DMS53 (cell line): ENCODE measurements around the gene CPA4.

ENCODE experiments used
- DNase-seq: peaks from one replicate; lab custom pipeline; 2025; lab: John Stamatoyannopoulos, UW

The CPA4 gene

GRCh38 chr7:130274983-130275591 lies 17.9 kb upstream of the CPA4 start:
- DNase-seq = no peak

- no peak for DNase-seq
These were observed 17.1 kb upstream of the CPA4 start for GRCh38 chr7:130275826-130276297.

GRCh38 chr7:130276796-130277762 lies 15.9 kb upstream of the CPA4 start:
- no peak for DNase-seq

GRCh38 chr7:130277763-130278643 lies 15.0 kb upstream of the CPA4 start:
- DNase-seq = peak; percentile 78

- DNase-seq = no peak
These were observed 14.1 kb upstream of the CPA4 start for GRCh38 chr7:130278860-130279259.

GRCh38 chr7:130279286-130279685 lies 13.7 kb upstream of the CPA4 start:
- DNase-seq = no peak

GRCh38 chr7:130279906-130280305 lies 13.1 kb upstream of the CPA4 start:
- no peak for DNase-seq

GRCh38 chr7:130281260-130281659 lies 11.7 kb upstream of the CPA4 start:
- DNase-seq = no peak

GRCh38 chr7:130286881-130287280 lies 6.1 kb upstream of the CPA4 start:
- DNase-seq = peak; percentile 59

GRCh38 chr7:130288168-130288567 lies 4.8 kb upstream of the CPA4 start:
- no peak for DNase-seq

GRCh38 chr7:130288829-130289228 lies 4.1 kb upstream of the CPA4 start:
- no peak for DNase-seq

GRCh38 chr7:130289478-130289877 lies 3.5 kb upstream of the CPA4 start:
- no peak for DNase-seq

- DNase-seq = no peak
These were observed 2.2 kb upstream of the CPA4 start for GRCh38 chr7:130290745-130291144.

GRCh38 chr7:130293521-130293920 lies 560 bp downstream of the CPA4 start:
- DNase-seq = no peak

GRCh38 chr7:130294314-130294713 lies 1.4 kb downstream of the CPA4 start:
- no peak for DNase-seq

GRCh38 chr7:130296221-130296951 lies 3.4 kb downstream of the CPA4 start:
- DNase-seq = no peak

GRCh38 chr7:130297628-130298543 lies 4.9 kb downstream of the CPA4 start:
- peak; percentile 80 for DNase-seq

- DNase-seq = no peak
These were observed 5.8 kb downstream of the CPA4 start for GRCh38 chr7:130298544-130299326.

GRCh38 chr7:130299866-130300265 lies 6.9 kb downstream of the CPA4 start:
- no peak for DNase-seq
